Psoas muscle (tissue), 8 donors: ENCODE measurements around the gene SPTBN1. TPM values are rescaled to one million over a fixed set of nuclear protein-coding genes. Genes with fewer than 3 reads are reported as not detected.

Source experiments
- ATAC-seq, 4 donors: fragments of 200-7000 bp; cut with Tn5 transposase; one replicate each; pipeline ENCODE4 v1.9.1; 2020; ENCODE audit warnings: moderate library complexity in 3 of 4, mild to moderate bottlenecking in 2 of 4
- DNase-seq, 2 donors: peaks; one replicate each; pipeline ENCODE4 v3.0.0-alpha.2; 2020
- H3K27ac ChIP-seq: fragments of 200-600 bp; one replicate; pipeline ENCODE4 v1.8.0; 2022
- H3K27me3 ChIP-seq, 3 donors: fragments of 200-600 bp in 1 of 3; one replicate each; pipeline versions ENCODE4 v1.6.1 to v1.8.0; 2013 to 2022; ENCODE audit warnings: low read length in 2 of 3, mild to moderate bottlenecking in 2 of 3, moderate library complexity in 1 of 3; ENCODE audit not compliant: insufficient read depth in 3 of 3
- H3K36me3 ChIP-seq, 2 donors: fragments of 200-600 bp in 1 of 2; one replicate each; pipeline versions ENCODE4 v1.6.1 to v1.8.0; 2013 to 2022; ENCODE audit warnings: low read depth in 1 of 2, mild to moderate bottlenecking in 1 of 2, moderate library complexity in 1 of 2; ENCODE audit not compliant: insufficient read depth in 1 of 2
- H3K4me1 ChIP-seq: fragments of 200-600 bp; one replicate; pipeline ENCODE4 v1.8.0; 2022
- H3K4me3 ChIP-seq: fragments of 200-600 bp; one replicate; pipeline ENCODE4 v1.8.0; 2022; ENCODE audit warnings: mild to moderate bottlenecking
- H3K9me3 ChIP-seq: fragments of 200-600 bp; one replicate; pipeline ENCODE4 v1.8.0; 2022
- CTCF ChIP-seq: fragments of 200-600 bp; IDR thresholded peaks from one replicate; pipeline ENCODE4 v1.8.0; 2022; ENCODE audit warnings: antibody characterized with exemption
- WGBS, 3 donors: extraction: QIAGEN DNeasy Blood & Tissue Kit; methylation state at CpG; one replicate each; pipeline versions ENCODE4 v1.1.6 to v1.1.7; 2013; 5-methylcytosine and 5-hydroxymethylcytosine counted together
- intact Hi-C, 2 donors: fragments of 100-400 bp; cut with DNase I; formaldehyde crosslinking; loops; one replicate each; pipeline versions ENCODE4 v1.11.0 to v1.14.2; 2022
- polyA plus RNA-seq, 3 donors: library from polyadenylated mRNA; stranded (reverse); fragments of 200-250 nt; gene quantifications; one replicate each; pipeline ENCODE4 v1.2.3, GENCODE V29; 2013
- total RNA-seq, 4 donors: library from RNA; stranded (reverse); fragmentation: NEBNext Ultra II Directional in 2 of 4; extraction: Animal tissue kit (Norgen Biotek cat#: 25700) in 2 of 4; gene quantifications; one replicate each; pipeline versions ENCODE4 v1.2.1 to v1.2.4, GENCODE V29; 2021 to 2023
- donor health status: healthy with polysubstance abuse.
- donor health status: DM: no; HTN: no; CAD: no; lungs with moderate emphysema.
- donor health status: Bipolar disorder and iron deficiency.
- donor health status: healthy.
- donor health status: DM: yes; HTN: yes; CAD: no.
- donor health status: DM: no; HTN: no; CAD: no.
- donor health status: DM: no; HTN: no; CAD: no.
- donor health status: DM: yes; HTN: yes; CAD: no.

SPTBN1 gene
- total and polyA plus RNA-seq, 7 donors = 22.9 to 180 (median 87.8) TPM

GRCh38 chr2:54468673-54469072 is 12.5 kb downstream of the SPTBN1 start:
- H3K4me1 ChIP-seq = peaks cover 61% of the 10 kb centered on the region
- WGBS, 3 donors = 57 to 60% (median 59%) methylated on average over 2 of the region's 2 CpGs
- no peaks in the 10 kb centered on the region for H3K9me3 ChIP-seq
- DNase-seq = no peak
- H3K36me3 ChIP-seq = no peaks in the 10 kb centered on the region
- intact Hi-C loops = no loop called here
- H3K4me3 ChIP-seq = no peak overlapping the region
- no peak for ATAC-seq
- no peak for TF ChIP-seq CTCF
- no peaks in the 10 kb centered on the region for H3K27me3 ChIP-seq
- peak overlapping the region; percentile 74 for H3K27ac ChIP-seq

DNA sequence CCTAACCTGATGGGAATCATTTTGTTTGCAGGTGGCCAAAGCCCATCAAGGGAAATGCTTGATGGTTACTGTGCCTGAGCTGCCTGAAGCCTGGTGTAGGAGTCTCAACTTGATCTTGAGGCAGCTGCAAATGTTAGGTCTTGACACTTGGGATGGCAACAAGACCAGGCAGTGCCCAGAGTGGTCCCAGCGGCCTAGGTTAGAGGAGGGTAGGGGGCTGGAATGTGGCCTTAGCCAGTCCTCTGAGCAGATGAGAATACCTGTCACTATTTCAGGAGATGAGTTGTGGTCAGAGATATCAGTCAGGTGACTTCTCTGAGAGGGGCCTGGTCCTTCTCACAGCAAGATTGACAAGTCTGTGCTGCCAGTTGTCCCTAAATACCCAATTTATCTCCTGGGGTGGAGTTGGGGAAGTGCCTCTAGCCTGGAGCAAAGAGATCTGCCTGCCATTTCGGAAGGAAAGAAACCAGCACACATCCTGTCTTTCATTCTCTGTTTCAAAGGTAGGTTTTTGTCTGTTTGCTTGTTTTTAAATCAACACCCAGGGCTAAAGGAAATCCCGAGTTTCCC is 13.4 kb downstream of the SPTBN1 start:
- TF ChIP-seq CTCF = no peak
- Histone ChIP-seq H3K4me3 (peak overlapping the region; percentile 12), H3K27me3 (no peaks in the 10 kb centered on the region), H3K4me1 (peaks cover 56% of the 10 kb centered on the region), H3K36me3 (no peaks in the 10 kb centered on the region), H3K27ac (peak overlapping the region; percentile 74), H3K9me3 (no peaks in the 10 kb centered on the region)
- peak in 2 of 4 donors; percentile 9 to 12 for ATAC-seq
- DNase-seq = no peak
- intact Hi-C loops = no loop called here
- WGBS, 3 donors = 56 to 70% (median 65%) methylated on average over 3 of the region's 3 CpGs

- intact Hi-C loops = no loop called here
- peak overlapping the region; percentile 12 for H3K4me3 ChIP-seq
- peak in 3 of 4 donors; percentile 30 to 62 (median 38) for ATAC-seq
- DNase-seq = no peak
- no peaks in the 10 kb centered on the region for H3K36me3 ChIP-seq
- WGBS, 3 donors = 34 to 39% (median 34%) methylated on average over 6 of the region's 6 CpGs
- no peaks in the 10 kb centered on the region for H3K9me3 ChIP-seq
- H3K4me1 ChIP-seq = peaks cover 57% of the 10 kb centered on the region
- H3K27ac ChIP-seq = peak overlapping the region; percentile 74
- TF ChIP-seq CTCF = no peak
- no peaks in the 10 kb centered on the region for H3K27me3 ChIP-seq
These were observed 14.3 kb downstream of the SPTBN1 start for GRCh38 chr2:54470266-54470938.

- intact Hi-C loops = loop anchor here in 1 of 2 donors (1.0 kb wide), 1 partner anchor 18 kb away; no protein-coding TSS in a partner anchor
- H3K36me3 ChIP-seq = no peaks in the 10 kb centered on the region
- peaks cover 60% of the 10 kb centered on the region for H3K4me1 ChIP-seq
- DNase-seq (no peak), ATAC-seq (peak in 3 of 4 donors; percentile 18 to 74 (median 70))
- no peak for TF ChIP-seq CTCF
- H3K4me3 ChIP-seq = no peak overlapping the region
- peak overlapping the region; percentile 74 for H3K27ac ChIP-seq
- no peaks in the 10 kb centered on the region for H3K9me3 ChIP-seq
- H3K27me3 ChIP-seq = no peaks in the 10 kb centered on the region
- 7 to 10% (median 10%) methylated on average over 1 of the region's 1 CpG for WGBS, 3 donors
These were observed 15.1 kb downstream of the SPTBN1 start for GRCh38 chr2:54471221-54471711.
